HG03064 (cell line): Measurements from ENCODE around the gene SASH3.

Source experiments
- ATAC-seq: cut with Tn5 transposase; IDR thresholded peaks from one replicate; pipeline ENCODE4 v1.9.1; 2021; ENCODE audit warnings: low read depth; ENCODE audit not compliant: unreplicated experiment

The SASH3 gene

GRCh38 chrX:129781680-129782495, 2.1 kb downstream of the SASH3 start:
- no peak for ATAC-seq

GRCh38 chrX:129782706-129783105, 3.0 kb downstream of the SASH3 start:
- no peak for ATAC-seq

GRCh38 chrX:129783291-129783713, 3.6 kb downstream of the SASH3 start:
- no peak for ATAC-seq

- ATAC-seq = no peak
Observed at GRCh38 chrX:129784371-129784770, 4.6 kb downstream of the SASH3 start.

GRCh38 chrX:129785160-129785947, 5.6 kb downstream of the SASH3 start:
- ATAC-seq = no peak

- ATAC-seq = peak; percentile 70
Observed at GRCh38 chrX:129786210-129786651, 6.5 kb downstream of the SASH3 start.

GRCh38 chrX:129787336-129788055, 7.7 kb downstream of the SASH3 start:
- ATAC-seq = no peak

- ATAC-seq = no peak
Observed at GRCh38 chrX:129788527-129788926, 8.8 kb downstream of the SASH3 start.

GRCh38 chrX:129790146-129790545, 10.4 kb downstream of the SASH3 start:
- no peak for ATAC-seq

GRCh38 chrX:129790808-129791207, 11.1 kb downstream of the SASH3 start:
- no peak for ATAC-seq

GRCh38 chrX:129791336-129791735, 11.6 kb downstream of the SASH3 start:
- no peak for ATAC-seq

- ATAC-seq = no peak
Observed at GRCh38 chrX:129791961-129792570, 12.3 kb downstream of the SASH3 start.

GRCh38 chrX:129792586-129793291, 13.0 kb downstream of the SASH3 start:
- no peak for ATAC-seq

GRCh38 chrX:129793604-129794191, 13.9 kb downstream of the SASH3 start:
- no peak for ATAC-seq

- no peak for ATAC-seq
Observed at GRCh38 chrX:129795584-129795983, 15.8 kb downstream of the SASH3 start.

GRCh38 chrX:129797251-129797906, 17.6 kb downstream of the SASH3 start:
- no peak for ATAC-seq

- no peak for ATAC-seq
Observed at GRCh38 chrX:129798456-129798855, 18.7 kb downstream of the SASH3 start.

GRCh38 chrX:129798888-129799287, 19.1 kb downstream of the SASH3 start:
- ATAC-seq = no peak

GRCh38 chrX:129800186-129800585, 20.4 kb downstream of the SASH3 start:
- no peak for ATAC-seq
